K562 (cell line): ENCODE data around the gene DYRK1A. TPM values are rescaled to one million over a fixed set of nuclear protein-coding genes. Genes with fewer than 3 reads are reported as not detected.

Source experiments
- ADNP ChIP-seq: fragments of 200-800 bp; sonication (Bioruptor generic); IDR thresholded peaks from 2 replicates; pipeline ENCODE4 v1.6.1; 2016; ENCODE audit warnings: missing genetic modification characterization, missing compliant biosample characterization
- ARID3A ChIP-seq: IDR thresholded peaks from 2 replicates; pipeline ENCODE4 v1.6.1; 2012; ENCODE audit warnings: low read depth, low read length, improper control_type of control experiment, borderline replicate concordance
- DEAF1 ChIP-seq: fragments of 450-650 bp; formaldehyde crosslinking; IDR thresholded peaks from 2 replicates; pipeline ENCODE4 v1.4.0; 2020; ENCODE audit warnings: mild to moderate bottlenecking, moderate library complexity
- DNMT1 ChIP-seq: fragments of 450-650 bp; IDR thresholded peaks from 2 replicates; pipeline ENCODE4 v1.6.1; 2016; ENCODE audit warnings: antibody characterized with exemption, mild to moderate bottlenecking
- DPF2 ChIP-seq: fragments of 450-650 bp; IDR thresholded peaks from 2 replicates; pipeline ENCODE4 v1.6.1; 2016
- FOS ChIP-seq: IDR thresholded peaks from 3 replicates; pipeline ENCODE4 v1.6.1; 2011; ENCODE audit not compliant: insufficient read length; ENCODE audit errors: extremely low read depth
- FOSL1 ChIP-seq: fragments of 200-800 bp; sonication (Bioruptor generic); conservative IDR thresholded peaks from 2 replicates; pipeline ENCODE4 v1.6.1; 2016; ENCODE audit warnings: missing genetic modification characterization, missing compliant biosample characterization
- HEY1 ChIP-seq: fragments of 250-450 bp; sonication (Bioruptor Pico); IDR thresholded peaks from 2 replicates; pipeline ENCODE4 v1.5.0; 2020; ENCODE audit warnings: mild to moderate bottlenecking, moderate library complexity, borderline replicate concordance
- HMBOX1 ChIP-seq: sonication (generic); IDR thresholded peaks from 2 replicates; pipeline ENCODE4 v1.6.1; 2016
- JUN ChIP-seq, 2 experiments: sonication (generic) in 1 of 2; formaldehyde crosslinking in 1 of 2; IDR thresholded peaks; 2 replicates each; pipeline versions ENCODE4 v1.6.1 to v1.8.0; 2012 to 2022; ENCODE audit warnings: borderline replicate concordance in 2 of 2, mild to moderate bottlenecking in 2 of 2, improper control_type of control experiment in 1 of 2, low read depth in 1 of 2, low read length in 1 of 2, missing genetic modification reagents in 1 of 2
- MAFF ChIP-seq: IDR thresholded peaks from 2 replicates; pipeline ENCODE4 v1.6.1; 2012; ENCODE audit warnings: low read length, improper control_type of control experiment
- NONO ChIP-seq, 2 experiments: fragments of 200-400 bp in 1 of 2; fragments of 450-650 bp in 1 of 2; formaldehyde crosslinking in 1 of 2; IDR thresholded peaks; 2 replicates each; pipeline ENCODE4 v1.6.1; 2017; ENCODE audit warnings: low read depth in 2 of 2, mild to moderate bottlenecking in 2 of 2, moderate library complexity in 2 of 2, low read length in 1 of 2
- NRF1 ChIP-seq, 2 experiments: fragments of 450-650 bp; IDR thresholded peaks in 1 of 2; conservative IDR thresholded peaks in 1 of 2; 2 replicates each; pipeline ENCODE4 v1.6.1; 2014; ENCODE audit warnings: mild to moderate bottlenecking in 2 of 2
- PHF21A ChIP-seq: fragments of 450-650 bp; IDR thresholded peaks from 2 replicates; pipeline ENCODE4 v1.6.1; 2017; ENCODE audit warnings: low read depth, borderline replicate concordance
- POU5F1 ChIP-seq: fragments of 150-350 bp; IDR thresholded peaks from 2 replicates; pipeline ENCODE4 v1.6.1; 2014; ENCODE audit warnings: borderline replicate concordance, low read length, low read depth, mild to moderate bottlenecking; ENCODE audit not compliant: partially characterized antibody
- RCOR1 ChIP-seq, 2 experiments: IDR thresholded peaks; 2 replicates each; pipeline ENCODE4 v1.6.1; 2012; ENCODE audit warnings: low read depth in 2 of 2, low read length in 2 of 2, borderline replicate concordance in 1 of 2, improper control_type of control experiment in 1 of 2
- SMARCE1 ChIP-seq: fragments of 450-650 bp; IDR thresholded peaks from 2 replicates; pipeline ENCODE4 v1.7.1; 2016; ENCODE audit warnings: mild to moderate bottlenecking
- TSC22D4 ChIP-seq: fragments of 450-650 bp; IDR thresholded peaks from 2 replicates; pipeline ENCODE4 v1.6.1; 2016; ENCODE audit warnings: missing genetic modification characterization, missing biosample characterization, control low read depth
- U2AF2 ChIP-seq: fragments of 200-400 bp; formaldehyde crosslinking; optimal IDR thresholded peaks from 2 replicates; pipeline ENCODE3; 2017; ENCODE audit warnings: low read depth, mild to moderate bottlenecking, low read length
- ZBTB8A ChIP-seq: fragments of 450-650 bp; IDR thresholded peaks from 2 replicates; pipeline ENCODE4 v1.6.1; 2018; ENCODE audit warnings: mild to moderate bottlenecking, moderate library complexity; ENCODE audit not compliant: partially characterized antibody
- ZNF639 ChIP-seq, 2 experiments: fragments of 200-800 bp in 1 of 2; sonication (Bioruptor generic) in 1 of 2; sonication (generic) in 1 of 2; formaldehyde crosslinking in 1 of 2; IDR thresholded peaks in 1 of 2; conservative IDR thresholded peaks in 1 of 2; 2 replicates each; pipeline versions ENCODE4 v1.5.0 to v1.6.1; 2016 to 2020; ENCODE audit warnings: missing compliant biosample characterization in 1 of 2, missing genetic modification characterization in 1 of 2, missing genetic modification reagents in 1 of 2
- polyA plus RNA-seq, 8 experiments: library from polyadenylated mRNA; depleted of rRNA in 4 of 8; stranded (reverse) in 5 of 8; unstranded in 3 of 8; fragments of >200 nt; fragmentation: Nextera tagmentation in 2 of 8; fragmentation: Illumina TruSeq in 1 of 8; extraction: Ambion mirVana in 2 of 8; extraction: Trizol in 1 of 8; gene quantifications; 2 replicates each; pipeline versions ENCODE4 v1.2.1 to v1.2.3, GENCODE V29; 2011 to 2014; ENCODE audit warnings: inconsistent platforms in 1 of 8, missing spikeins in 1 of 8
- total RNA-seq, 7 experiments: library from RNA; depleted of rRNA in 6 of 7; stranded (reverse); fragments of >200 nt in 6 of 7; fragmentation: Illumina TruSeq in 2 of 7; extraction: Trizol in 2 of 7; gene quantifications; 2 replicates each; pipeline versions ENCODE4 v1.2.1 to v1.2.3, GENCODE V29; 2011 to 2021; ENCODE audit warnings: low replicate concordance in 1 of 7

The DYRK1A gene
- total and polyA plus RNA-seq, 9 of the 15 experiments (the other 6 are each of a cell fraction or from before 2014, with no cell fraction given), result 3.7 to 64.8 (median 42.3) TPM

GRCh38 chr21:37509802-37510393 is 143.3 kb downstream of the DYRK1A start (continued):
- TF ChIP-seq JUN (IDR thresholded peaks at IDR 0.05; ENCODE audit: borderline replicate concordance, low read depth, low read length), result peak; percentile 95
- TF ChIP-seq JUN (CRISPR knock-in tag; IDR thresholded peaks at IDR 0.05; ENCODE audit: borderline replicate concordance), result no peak
- no peak for TF ChIP-seq HEY1 (CRISPR knock-in tag)
- TF ChIP-seq NONO (IDR thresholded peaks at IDR 0.05; ENCODE audit: low read depth in 2 of 2, low read length in 1 of 2), result no peak
- no peak for TF ChIP-seq DNMT1
- TF ChIP-seq FOSL1 (tag), result peak; percentile 99
- peak; percentile 69 for TF ChIP-seq FOS
- no peak for TF ChIP-seq POU5F1
- TF ChIP-seq DEAF1 (CRISPR knock-in tag), result no peak
- TF ChIP-seq SMARCE1, result peak; percentile 93
- TF ChIP-seq ZNF639 (CRISPR knock-in tag; conservative IDR thresholded peaks at IDR 0.05 in 1 of 2, IDR thresholded peaks at IDR 0.05 in 1 of 2), result no peak
- peak; percentile 69; the same call in 1 of the 2 replicates for TF ChIP-seq HMBOX1
- TF ChIP-seq MAFF, result no peak
- peak in 1 of 2 experiments; percentile 94; a peak in 2 of 4 replicates for TF ChIP-seq RCOR1 (IDR thresholded peaks at IDR 0.05; ENCODE audit: borderline replicate concordance in 1 of 2, low read depth in 2 of 2, low read length in 2 of 2)
- no peak for TF ChIP-seq ZBTB8A
- 0 out of 2 replicates have a peak, but pooled peaks have one; percentile 13 for TF ChIP-seq PHF21A
- no peak for TF ChIP-seq U2AF2
- TF ChIP-seq TSC22D4 (tag), result no peak
- 0 out of 4 replicates have a peak, but pooled peaks of 1 of the 2 experiments have one; percentile 29 for TF ChIP-seq NRF1 (conservative IDR thresholded peaks at IDR 0.05 in 1 of 2, IDR thresholded peaks at IDR 0.05 in 1 of 2)
- TF ChIP-seq ADNP (tag), result peak; percentile 69
- TF ChIP-seq ARID3A, result 0 out of 2 replicates have a peak, but pooled peaks have one; percentile 22
- peak; percentile 90 for TF ChIP-seq DPF2
